Right atrium auricular region (tissue), 2 donors: ENCODE measurements around the gene VGLL4. TPM values are rescaled to one million over a fixed set of nuclear protein-coding genes. Genes with fewer than 3 reads are reported as not detected.

Experiments
- DNase-seq: peaks from one replicate; pipeline ENCODE4 v3.0.0-alpha.2; 2019; ENCODE audit warnings: low spot score
- H3K27ac ChIP-seq, 2 donors: fragments of 200-600 bp; sonication (generic); 1 replicate in 1 of 2; 2 replicates in 1 of 2; pipeline ENCODE4 v1.5.1; 2016 to 2019
- H3K27me3 ChIP-seq, 2 donors: fragments of 200-600 bp; sonication (generic); one replicate each; pipeline versions ENCODE4 v1.5.1 to v1.6.0; 2017 to 2019
- H3K36me3 ChIP-seq: fragments of 200-600 bp; sonication (generic); one replicate; pipeline ENCODE4 v1.5.1; 2016
- H3K4me1 ChIP-seq, 2 donors: fragments of 200-600 bp; sonication (generic); one replicate each; pipeline versions ENCODE4 v1.5.1 to v1.6.0; 2017 to 2019
- H3K4me3 ChIP-seq, 2 donors: fragments of 200-600 bp; sonication (generic); 1 replicate in 1 of 2; 2 replicates in 1 of 2; pipeline ENCODE4 v1.5.1; 2017 to 2019; ENCODE audit warnings: mild to moderate bottlenecking in 1 of 2, moderate library complexity in 1 of 2
- H3K9me3 ChIP-seq, 2 donors: fragments of 200-600 bp; sonication (generic); one replicate each; pipeline ENCODE4 v1.5.1; 2019
- CTCF ChIP-seq, 2 donors: fragments of 200-600 bp; sonication (generic); IDR thresholded peaks; one replicate each; pipeline ENCODE4 v1.5.1; 2019; ENCODE audit warnings: antibody characterized with exemption in 2 of 2
- total RNA-seq, 2 donors: library from RNA; depleted of rRNA; stranded (reverse); fragments of >200 nt; gene quantifications; one replicate each; pipeline ENCODE4 v1.1.0, GENCODE V29; 2016

Gene VGLL4
- total RNA-seq, 2 donors from 2014 or later, result 30.2 to 64.6 TPM

- no peak for DNase-seq
- TF ChIP-seq CTCF (IDR thresholded peaks at IDR 0.05), result no peak
- Histone ChIP-seq H3K9me3 (no peaks in the 10 kb centered on the region), H3K4me3 (no peak overlapping the region), H3K4me1 (no peaks in the 10 kb centered on the region), H3K36me3 (no peaks in the 10 kb centered on the region), H3K27me3 (no peaks in the 10 kb centered on the region), H3K27ac (no peak overlapping the region)
These were observed 36.8 kb upstream of the VGLL4 start for GRCh38 chr3:11680509-11680908.

- no peak overlapping the region for H3K4me3 ChIP-seq
- H3K36me3 ChIP-seq, result no peaks in the 10 kb centered on the region
- no peak overlapping the region for H3K27ac ChIP-seq
- DNase-seq, result no peak
- no peaks in the 10 kb centered on the region for H3K9me3 ChIP-seq
- no peak for TF ChIP-seq CTCF (IDR thresholded peaks at IDR 0.05)
- no peaks in the 10 kb centered on the region for H3K4me1 ChIP-seq
- H3K27me3 ChIP-seq, result no peaks in the 10 kb centered on the region
These were observed 36.2 kb upstream of the VGLL4 start for GRCh38 chr3:11679964-11680363.

- Histone ChIP-seq H3K4me1 (peaks cover 3 to 21% of the 10 kb centered on the region in 2 donors), H3K27me3 (no peaks in the 10 kb centered on the region), H3K4me3 (no peak overlapping the region), H3K36me3 (no peaks in the 10 kb centered on the region), H3K9me3 (no peaks in the 10 kb centered on the region), H3K27ac (no peak overlapping the region)
- DNase-seq, result no peak
- TF ChIP-seq CTCF (IDR thresholded peaks at IDR 0.05), result no peak
These were observed 28.6 kb upstream of the VGLL4 start for GRCh38 chr3:11672363-11672762.

GRCh38 chr3:11671648-11672100, 28.0 kb upstream of the VGLL4 start:
- no peak overlapping the region for H3K4me3 ChIP-seq
- peaks cover 3 to 21% of the 10 kb centered on the region in 2 donors for H3K4me1 ChIP-seq
- H3K36me3 ChIP-seq, result no peaks in the 10 kb centered on the region
- DNase-seq, result no peak
- H3K27ac ChIP-seq, result no peak overlapping the region
- no peaks in the 10 kb centered on the region for H3K9me3 ChIP-seq
- TF ChIP-seq CTCF (IDR thresholded peaks at IDR 0.05), result no peak
- no peaks in the 10 kb centered on the region for H3K27me3 ChIP-seq

- Histone ChIP-seq H3K27me3 (no peaks in the 10 kb centered on the region), H3K36me3 (no peaks in the 10 kb centered on the region), H3K4me1 (peaks cover 3 to 21% of the 10 kb centered on the region in 2 donors), H3K27ac (no peak overlapping the region), H3K9me3 (no peaks in the 10 kb centered on the region), H3K4me3 (no peak overlapping the region)
- TF ChIP-seq CTCF (IDR thresholded peaks at IDR 0.05), result no peak
- no peak for DNase-seq
These were observed 24.8 kb upstream of the VGLL4 start for GRCh38 chr3:11668243-11669235.
